CD4-positive, alpha-beta T cell (primary cell): Measurements from ENCODE around the gene PLEKHM2. TPM values are rescaled to one million over a fixed set of nuclear protein-coding genes. Genes with fewer than 3 reads are reported as not detected.

Experiments used
- ATAC-seq: fragments of 200-7000 bp; cut with Tn5 transposase; one replicate; pipeline ENCODE4 v1.10.0; 2022; ENCODE audit warnings: mild to moderate bottlenecking; ENCODE audit not compliant: poor library complexity
- CTCF ChIA-PET: fragments of 350-600 bp; sonication (Branson Sonifier 250); formaldehyde crosslinking; loops from one replicate; lab custom pipeline; 2021; ENCODE audit warnings: antibody characterized with exemption, inconsistent platforms; lab: Charles Lee
- POLR2A ChIA-PET: fragments of 350-600 bp; sonication (Branson Sonifier 250); formaldehyde crosslinking; loops from one replicate; lab custom pipeline; 2021; ENCODE audit warnings: antibody characterized with exemption, inconsistent platforms; lab: Charles Lee
- DNase-seq, 14 experiments: peaks; one replicate each; pipeline ENCODE4 v3.0.0-alpha.2; 2013 to 2020; ENCODE audit warnings: mixed read lengths in 2 of 14
- H3K27ac ChIP-seq, 2 donors: one replicate each; pipeline versions ENCODE4 v1.5.1 to v1.7.0; 2013; ENCODE audit warnings: low read length in 2 of 2, low read depth in 1 of 2, mild to moderate bottlenecking in 1 of 2
- H3K27me3 ChIP-seq, 2 experiments: 1 replicate in 1 of 2; 2 replicates in 1 of 2; pipeline versions ENCODE4 v1.6.1 to v1.7.0; 2013; ENCODE audit warnings: low read length in 2 of 2, control low read depth in 1 of 2, mild to moderate bottlenecking in 1 of 2, moderate library complexity in 1 of 2; ENCODE audit not compliant: insufficient read depth in 2 of 2, control insufficient read depth in 1 of 2
- H3K36me3 ChIP-seq: one replicate; pipeline ENCODE4 v1.6.1; 2013; ENCODE audit warnings: low read length, control low read depth; ENCODE audit not compliant: insufficient read depth
- H3K4me1 ChIP-seq: one replicate; pipeline ENCODE4 v1.6.1; 2013; ENCODE audit warnings: low read length, control low read depth; ENCODE audit not compliant: insufficient read depth
- H3K4me3 ChIP-seq: one replicate; pipeline ENCODE4 v1.5.1; 2013; ENCODE audit warnings: mild to moderate bottlenecking, low read length, moderate library complexity
- H3K9me3 ChIP-seq, 2 experiments: 1 replicate in 1 of 2; 2 replicates in 1 of 2; pipeline versions ENCODE4 v1.6.1 to v1.7.0; 2013; ENCODE audit warnings: low read length in 2 of 2, mild to moderate bottlenecking in 2 of 2, control low read depth in 1 of 2, moderate library complexity in 1 of 2; ENCODE audit not compliant: control insufficient read depth in 1 of 2, insufficient read depth in 1 of 2
- H3K27ac Mint-ChIP-seq: one replicate; pipeline ENCODE4 v1.8.0; 2020; ENCODE audit warnings: mixed read lengths
- H3K27me3 Mint-ChIP-seq: one replicate; pipeline ENCODE4 v1.8.0; 2021; ENCODE audit warnings: mixed read lengths
- H3K36me3 Mint-ChIP-seq: one replicate; pipeline ENCODE4 v1.8.0; 2021; ENCODE audit warnings: low read depth, mixed read lengths
- H3K4me1 Mint-ChIP-seq: one replicate; pipeline ENCODE4 v1.8.0; 2021; ENCODE audit warnings: low read depth, mixed read lengths
- H3K4me3 Mint-ChIP-seq: one replicate; pipeline ENCODE4 v1.8.0; 2020; ENCODE audit warnings: mild to moderate bottlenecking, mixed read lengths
- H3K9me3 Mint-ChIP-seq: one replicate; pipeline ENCODE4 v1.8.0; 2020; ENCODE audit warnings: mixed read lengths
- CTCF ChIP-seq: fragments of 200-600 bp; IDR thresholded peaks from one replicate; pipeline ENCODE4 v1.8.0; 2022; ENCODE audit warnings: antibody characterized with exemption, mild to moderate bottlenecking
- intact Hi-C, 2 experiments: fragments of 100-400 bp; cut with DNase I in 1 of 2; cut with micrococcal nuclease in 1 of 2; formaldehyde crosslinking; loops; one replicate each; pipeline versions ENCODE4 v1.15.1 to v1.9.0; 2023 to 2025; cut with DNase I, micrococcal nuclease
- total RNA-seq, 174 experiments: library from RNA in 2 of 174; stranded (reverse) in 2 of 174; gene quantifications; one replicate each; pipeline ENCODE4 v1.2.3 and lab custom pipeline; 2021 to 2026

The PLEKHM2 gene
- total RNA-seq, 2 experiments from 2014 or later, result 77.5 to 82.0 TPM

GRCh38 chr1:15757016-15757543, 73.0 kb downstream of the PLEKHM2 start:
- ChIA-PET POLR2A (no interaction called here), CTCF (no interaction called here)
- peak in 1 of 14 experiments; percentile 30 for DNase-seq

GRCh38 chr1:15757575-15758342, 73.6 kb downstream of the PLEKHM2 start:
- H3K27me3 Mint-ChIP-seq, result peaks cover 64% of the 10 kb centered on the region
- H3K9me3 Mint-ChIP-seq, result no peaks in the 10 kb centered on the region
- Histone ChIP-seq H3K4me3 (no peak overlapping the region), H3K27me3 (peaks cover 24 to 48% of the 10 kb centered on the region in 2 experiments), H3K4me1 (peaks cover 21% of the 10 kb centered on the region), H3K27ac (no peak overlapping the region), H3K36me3 (no peaks in the 10 kb centered on the region), H3K9me3 (no peaks in the 10 kb centered on the region)
- no peak for ATAC-seq
- H3K36me3 Mint-ChIP-seq, result no peaks in the 10 kb centered on the region
- ChIA-PET POLR2A (no interaction called here), CTCF (no interaction called here)
- H3K4me1 Mint-ChIP-seq, result peaks cover 15% of the 10 kb centered on the region
- no peak for TF ChIP-seq CTCF
- H3K4me3 Mint-ChIP-seq, result peak overlapping the region; percentile 77
- peak in 1 of 14 experiments; percentile 31 for DNase-seq
- intact Hi-C loops, result no loop called here
- H3K27ac Mint-ChIP-seq, result no peak overlapping the region

More at GRCh38 chr1:15757016-15757543, 73.0 kb downstream of the PLEKHM2 start:
- intact Hi-C loops, result no loop called here
- Mint-ChIP-seq H3K36me3 (no peaks in the 10 kb centered on the region), H3K9me3 (no peaks in the 10 kb centered on the region), H3K27ac (no peak overlapping the region), H3K27me3 (peaks cover 59% of the 10 kb centered on the region), H3K4me1 (peaks cover 15% of the 10 kb centered on the region), H3K4me3 (peak overlapping the region; percentile 63)
- Histone ChIP-seq H3K4me3 (no peak overlapping the region), H3K9me3 (no peaks in the 10 kb centered on the region), H3K4me1 (peaks cover 21% of the 10 kb centered on the region), H3K36me3 (no peaks in the 10 kb centered on the region), H3K27me3 (peaks cover 24 to 48% of the 10 kb centered on the region in 2 experiments), H3K27ac (no peak overlapping the region)
- no peak for ATAC-seq
- TF ChIP-seq CTCF, result no peak

- CTCF ChIA-PET, result no interaction called here
- Histone ChIP-seq H3K36me3 (no peaks in the 10 kb centered on the region), H3K27me3 (peaks cover 24 to 48% of the 10 kb centered on the region in 2 experiments), H3K27ac (no peak within 1 kb of the TSS), H3K4me3 (no peak within 1 kb of the TSS), H3K9me3 (no peaks in the 10 kb centered on the region), H3K4me1 (peaks cover 21% of the 10 kb centered on the region)
- intact Hi-C loops, result no loop called here
- Mint-ChIP-seq H3K36me3 (no peaks in the 10 kb centered on the region), H3K4me3 (peak within 1 kb of the TSS; percentile 77), H3K27me3 (peaks cover 62% of the 10 kb centered on the region), H3K27ac (no peak within 1 kb of the TSS), H3K9me3 (no peaks in the 10 kb centered on the region), H3K4me1 (peaks cover 15% of the 10 kb centered on the region)
- DNase-seq, result peak in 6 of 14 experiments; percentile 5 to 42 (median 32)
- no peak for TF ChIP-seq CTCF
- POLR2A ChIA-PET, result no interaction called here
- peak; percentile 37 for ATAC-seq
Measured at GRCh38 chr1:15758343-15758931, 74.3 kb downstream of the PLEKHM2 start, which contains the start of gene FBLIM1. Gene FBLIM1 (plus strand): TSS chr1:15758795. CDS start chr1:15764984, 6,189 bp downstream.
